Lower leg skin (tissue), 4 donors: ENCODE measurements around the gene DRD2. TPM values are rescaled to one million over a fixed set of nuclear protein-coding genes. Genes with fewer than 3 reads are reported as not detected.

Experiments used
- DNase-seq, 2 donors: peaks; one replicate each; pipeline ENCODE4 v3.0.0-alpha.2; 2019; ENCODE audit warnings: low spot score in 2 of 2
- H3K4me3 ChIP-seq: fragments of 200-600 bp; sonication (generic); 2 replicates; pipeline ENCODE4 v1.5.1; 2017; ENCODE audit warnings: mild to moderate bottlenecking, low read depth; ENCODE audit not compliant: poor library complexity, severe bottlenecking
- POLR2A ChIP-seq, 2 donors: fragments of 450-650 bp; IDR thresholded peaks; one replicate each; pipeline ENCODE4 v1.6.1; 2016 to 2017; ENCODE audit warnings: antibody characterized with exemption in 2 of 2, mild to moderate bottlenecking in 1 of 2, moderate library complexity in 1 of 2
- WGBS, 2 donors: methylation state at CpG; one replicate each; pipeline ENCODE4 v1.1.5; 2018; 5-methylcytosine and 5-hydroxymethylcytosine counted together
- intact Hi-C: fragments of 100-400 bp; cut with DNase I; formaldehyde crosslinking; loops from one replicate; pipeline ENCODE4 v1.15.0; 2023; ENCODE audit warnings: low total_unique reads
- total RNA-seq, 4 donors: library from RNA; depleted of rRNA; stranded (reverse); fragments of >200 nt; gene quantifications; one replicate each; pipeline ENCODE4 v1.1.0, GENCODE V29; 2016
- TF ChIP-seq, protein P1 (sequence below), 3 donors: fragments of 450-650 bp; IDR thresholded peaks; one replicate each; pipeline ENCODE4 v1.5.1; 2016; ENCODE audit warnings: antibody characterized with exemption in 3 of 3, mild to moderate bottlenecking in 3 of 3, moderate library complexity in 2 of 3

The DRD2 gene
- total RNA-seq, 4 donors from 2014 or later: 0.11 to 0.81 (median 0.22) TPM; not detected in 1

DNA sequence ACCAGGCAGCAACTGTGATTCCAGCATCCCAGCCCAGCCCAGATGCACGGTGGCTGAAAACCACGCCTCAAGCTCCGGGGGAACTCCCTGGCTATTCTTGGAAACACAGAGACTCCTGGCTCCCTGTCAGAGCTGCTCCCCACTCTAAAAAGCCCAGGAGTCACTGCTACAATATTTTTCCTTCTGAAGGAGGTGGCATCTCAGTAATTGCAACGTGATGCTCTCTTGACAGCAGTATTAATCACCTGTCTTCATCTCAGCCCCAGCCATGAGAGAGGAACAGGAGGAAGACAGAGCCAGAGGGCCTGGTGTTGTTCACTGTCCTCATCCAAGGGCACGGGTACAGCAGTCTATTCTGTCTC lies 26.9 kb downstream of the DRD2 start:
- no peak overlapping the region for H3K4me3 ChIP-seq
- intact Hi-C loops: no loop called here
- TF ChIP-seq, protein P1, sequence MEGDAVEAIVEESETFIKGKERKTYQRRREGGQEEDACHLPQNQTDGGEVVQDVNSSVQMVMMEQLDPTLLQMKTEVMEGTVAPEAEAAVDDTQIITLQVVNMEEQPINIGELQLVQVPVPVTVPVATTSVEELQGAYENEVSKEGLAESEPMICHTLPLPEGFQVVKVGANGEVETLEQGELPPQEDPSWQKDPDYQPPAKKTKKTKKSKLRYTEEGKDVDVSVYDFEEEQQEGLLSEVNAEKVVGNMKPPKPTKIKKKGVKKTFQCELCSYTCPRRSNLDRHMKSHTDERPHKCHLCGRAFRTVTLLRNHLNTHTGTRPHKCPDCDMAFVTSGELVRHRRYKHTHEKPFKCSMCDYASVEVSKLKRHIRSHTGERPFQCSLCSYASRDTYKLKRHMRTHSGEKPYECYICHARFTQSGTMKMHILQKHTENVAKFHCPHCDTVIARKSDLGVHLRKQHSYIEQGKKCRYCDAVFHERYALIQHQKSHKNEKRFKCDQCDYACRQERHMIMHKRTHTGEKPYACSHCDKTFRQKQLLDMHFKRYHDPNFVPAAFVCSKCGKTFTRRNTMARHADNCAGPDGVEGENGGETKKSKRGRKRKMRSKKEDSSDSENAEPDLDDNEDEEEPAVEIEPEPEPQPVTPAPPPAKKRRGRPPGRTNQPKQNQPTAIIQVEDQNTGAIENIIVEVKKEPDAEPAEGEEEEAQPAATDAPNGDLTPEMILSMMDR (IDR thresholded peaks at IDR 0.05): no peak
- DNase-seq: no peak
- 24 to 26% methylated on average over 4 to 5 of the region's 5 CpGs for WGBS, 2 donors

DNA sequence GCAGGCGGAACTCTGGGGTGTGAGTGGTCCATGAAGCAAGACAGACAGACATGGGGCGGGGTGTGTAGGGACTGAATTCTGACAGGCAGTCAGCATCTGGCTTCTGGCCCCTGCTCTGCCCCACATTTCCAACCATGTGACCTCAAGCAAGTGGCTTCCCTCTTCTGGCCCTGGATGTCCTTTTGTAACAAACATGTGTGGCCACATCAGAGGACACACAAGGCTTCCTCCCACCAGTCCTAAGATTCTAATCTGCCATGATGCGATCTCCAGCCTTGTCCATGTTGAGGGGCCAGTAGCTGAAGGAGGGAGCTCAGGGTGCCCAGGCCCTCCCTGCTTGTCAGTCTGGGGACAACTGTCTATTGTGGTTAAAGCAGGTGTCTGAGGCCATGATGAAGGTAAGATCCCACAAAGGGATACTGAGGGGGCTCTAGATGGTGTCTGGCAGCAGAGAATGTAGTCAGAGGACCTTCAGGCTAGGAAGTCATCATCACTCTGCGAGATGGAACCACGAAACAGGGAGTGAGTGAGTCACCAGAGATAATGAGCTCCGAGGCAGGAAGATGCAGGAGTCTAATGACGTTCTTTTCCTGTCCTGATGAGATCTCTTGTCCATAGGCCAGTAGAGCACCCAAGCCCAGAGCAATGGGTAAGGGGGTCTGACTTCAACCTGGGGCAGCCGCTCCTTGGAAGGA lies 27.4 kb downstream of the DRD2 start:
- DNase-seq: no peak
- H3K4me3 ChIP-seq: no peak overlapping the region
- intact Hi-C loops: no loop called here
- no peak for TF ChIP-seq POLR2A (IDR thresholded peaks at IDR 0.05)
- TF ChIP-seq, protein P1 (IDR thresholded peaks at IDR 0.05): no peak
- WGBS, 2 donors: 49 to 50% methylated on average over 8 of the region's 8 CpGs

DNA sequence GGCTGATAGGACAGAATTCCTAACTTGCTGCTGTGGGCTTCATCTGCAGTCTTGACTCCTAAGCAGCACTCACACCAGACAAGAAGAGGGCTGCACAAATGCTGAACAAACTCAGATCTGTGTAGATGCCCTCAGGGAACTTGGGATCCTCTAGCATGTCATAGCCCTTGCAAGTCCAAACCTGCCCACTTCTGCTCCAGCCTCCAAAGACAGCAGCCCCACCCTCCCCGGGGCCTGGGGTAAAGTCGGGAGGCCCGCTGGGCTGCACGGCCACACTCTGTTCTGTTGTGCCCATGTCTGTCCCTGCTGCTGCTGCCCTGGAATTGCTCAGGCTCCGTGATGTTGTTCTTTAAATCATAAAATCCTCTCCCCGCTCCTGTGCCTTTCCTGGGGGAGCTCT lies 28.3 kb downstream of the DRD2 start:
- no peak overlapping the region for H3K4me3 ChIP-seq
- peak in 1 of 2 donors; percentile 26 for DNase-seq
- intact Hi-C loops: no loop called here
- 31 to 42% methylated on average over 5 to 6 of the region's 6 CpGs for WGBS, 2 donors
- TF ChIP-seq POLR2A (IDR thresholded peaks at IDR 0.05): no peak
- TF ChIP-seq, protein P1 (IDR thresholded peaks at IDR 0.05): no peak

DNA sequence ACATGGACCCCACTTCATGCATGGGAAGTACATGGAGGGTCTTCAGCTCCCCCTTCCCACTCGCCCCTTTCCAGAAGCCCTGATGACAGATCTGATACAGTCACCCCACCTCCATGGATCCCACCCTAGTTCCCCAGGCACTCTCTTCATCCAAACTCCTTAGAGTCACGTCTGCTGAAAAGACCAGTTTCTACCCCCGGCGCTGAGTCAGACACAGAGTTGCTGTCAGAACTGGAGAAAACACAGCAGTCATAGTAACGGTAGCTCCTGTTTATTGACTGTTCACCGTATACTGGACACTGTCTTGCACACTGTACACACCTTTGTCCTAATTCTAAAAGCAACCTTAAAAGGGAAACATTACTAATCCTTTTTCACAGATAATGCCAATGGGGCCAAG lies 29.1 kb downstream of the DRD2 start:
- TF ChIP-seq POLR2A (IDR thresholded peaks at IDR 0.05): no peak
- TF ChIP-seq, protein P1 (IDR thresholded peaks at IDR 0.05): no peak
- WGBS, 2 donors: 55 to 65% methylated on average over 6 of the region's 6 CpGs
- intact Hi-C loops: no loop called here
- no peak for DNase-seq
- no peak overlapping the region for H3K4me3 ChIP-seq

DNA sequence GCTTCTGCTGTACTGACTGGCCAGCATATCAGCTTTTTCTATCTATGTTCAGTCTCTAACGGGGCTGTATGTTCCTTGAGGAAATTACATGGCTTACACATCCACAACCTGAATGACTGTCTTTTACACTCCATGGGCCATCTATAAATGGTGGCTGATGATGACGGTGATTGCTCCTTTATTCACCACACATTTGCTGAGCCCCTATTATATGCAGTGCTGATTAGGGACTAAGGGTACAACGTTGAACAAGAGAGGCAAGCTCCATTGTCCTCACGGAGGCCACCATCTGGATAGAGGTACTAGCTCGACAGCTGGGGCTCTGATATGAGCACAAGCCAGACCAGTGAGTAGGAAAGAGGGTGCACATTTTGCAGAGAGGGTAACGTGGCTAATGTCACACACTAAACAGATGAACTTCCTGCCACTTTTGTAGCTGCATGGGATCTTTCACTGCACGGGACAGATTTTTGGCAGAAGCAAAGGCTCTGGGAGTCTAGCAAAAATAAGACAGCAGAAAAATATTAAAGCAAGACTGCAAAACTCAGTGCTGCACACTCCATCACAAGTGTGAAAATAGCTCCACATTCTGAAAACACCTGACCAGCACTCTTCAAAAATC lies 30.6 kb downstream of the DRD2 start:
- no peak for DNase-seq
- intact Hi-C loops: no loop called here
- no peak overlapping the region for H3K4me3 ChIP-seq
- WGBS, 2 donors: 60 to 76% methylated on average over 7 of the region's 7 CpGs
- no peak for TF ChIP-seq POLR2A (IDR thresholded peaks at IDR 0.05)
- TF ChIP-seq, protein P1 (IDR thresholded peaks at IDR 0.05): no peak
